Measurements from ENCODE around the gene ALS2CL.

DNA sequence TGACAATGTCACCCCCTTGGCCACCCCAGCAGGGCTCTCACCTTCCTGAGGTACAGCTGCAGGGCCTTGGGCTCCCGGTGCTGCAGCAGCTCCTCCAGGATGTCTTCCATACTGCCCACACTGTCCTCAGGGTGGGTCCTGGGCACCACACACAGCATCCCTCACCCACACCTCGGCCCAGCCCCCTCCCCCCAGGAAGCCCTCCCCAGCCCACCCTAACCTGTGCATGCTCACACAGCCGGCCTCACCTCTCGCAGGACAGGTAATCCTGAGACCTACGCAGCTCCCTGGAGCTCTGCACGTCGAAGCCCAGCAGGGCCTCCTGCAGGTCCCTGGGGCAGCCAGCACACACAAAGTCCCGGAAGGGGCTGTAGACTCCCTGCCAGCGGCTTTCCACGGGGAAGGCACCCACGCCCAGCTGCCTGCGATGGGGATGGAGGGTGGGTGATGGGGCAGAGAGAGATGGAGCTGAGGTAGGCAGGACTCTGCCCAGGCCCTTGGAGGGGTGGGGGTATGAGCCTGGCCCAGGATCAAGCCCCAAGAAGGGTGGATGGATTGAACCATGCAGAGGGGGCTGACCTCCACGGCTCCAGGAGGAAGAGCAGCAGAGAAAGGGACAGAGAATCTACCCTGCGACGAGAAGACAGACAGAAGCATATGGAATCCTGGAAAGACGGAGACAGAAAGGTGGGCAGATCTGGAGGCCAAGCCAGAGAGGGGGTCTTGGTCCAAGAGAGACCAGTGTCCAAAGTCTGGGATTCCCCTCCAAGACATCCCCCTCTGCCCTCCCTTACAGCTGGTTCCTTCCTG is 16.7 kb downstream of the ALS2CL start:
- TF ChIP-seq, protein P1, sequence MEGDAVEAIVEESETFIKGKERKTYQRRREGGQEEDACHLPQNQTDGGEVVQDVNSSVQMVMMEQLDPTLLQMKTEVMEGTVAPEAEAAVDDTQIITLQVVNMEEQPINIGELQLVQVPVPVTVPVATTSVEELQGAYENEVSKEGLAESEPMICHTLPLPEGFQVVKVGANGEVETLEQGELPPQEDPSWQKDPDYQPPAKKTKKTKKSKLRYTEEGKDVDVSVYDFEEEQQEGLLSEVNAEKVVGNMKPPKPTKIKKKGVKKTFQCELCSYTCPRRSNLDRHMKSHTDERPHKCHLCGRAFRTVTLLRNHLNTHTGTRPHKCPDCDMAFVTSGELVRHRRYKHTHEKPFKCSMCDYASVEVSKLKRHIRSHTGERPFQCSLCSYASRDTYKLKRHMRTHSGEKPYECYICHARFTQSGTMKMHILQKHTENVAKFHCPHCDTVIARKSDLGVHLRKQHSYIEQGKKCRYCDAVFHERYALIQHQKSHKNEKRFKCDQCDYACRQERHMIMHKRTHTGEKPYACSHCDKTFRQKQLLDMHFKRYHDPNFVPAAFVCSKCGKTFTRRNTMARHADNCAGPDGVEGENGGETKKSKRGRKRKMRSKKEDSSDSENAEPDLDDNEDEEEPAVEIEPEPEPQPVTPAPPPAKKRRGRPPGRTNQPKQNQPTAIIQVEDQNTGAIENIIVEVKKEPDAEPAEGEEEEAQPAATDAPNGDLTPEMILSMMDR (IDR thresholded peaks at IDR 0.05; ENCODE audit: low read length) = no peak
- TF ChIP-seq EZH2phosphoT487 (IDR thresholded peaks at IDR 0.05; ENCODE audit: low read length) (no peak), EZH2 (optimal IDR thresholded peaks at IDR 0.05; ENCODE audit: low read depth, low read length) (no peak)

All from MM.1S (cell line).